ENCODE measurements around the gene PLEKHG3. TPM values are rescaled to one million over a fixed set of nuclear protein-coding genes. Genes with fewer than 3 reads are reported as not detected.

The PLEKHG3 gene
- total RNA-seq, 1 donor from 2014 or later: 3.0 TPM

DNA sequence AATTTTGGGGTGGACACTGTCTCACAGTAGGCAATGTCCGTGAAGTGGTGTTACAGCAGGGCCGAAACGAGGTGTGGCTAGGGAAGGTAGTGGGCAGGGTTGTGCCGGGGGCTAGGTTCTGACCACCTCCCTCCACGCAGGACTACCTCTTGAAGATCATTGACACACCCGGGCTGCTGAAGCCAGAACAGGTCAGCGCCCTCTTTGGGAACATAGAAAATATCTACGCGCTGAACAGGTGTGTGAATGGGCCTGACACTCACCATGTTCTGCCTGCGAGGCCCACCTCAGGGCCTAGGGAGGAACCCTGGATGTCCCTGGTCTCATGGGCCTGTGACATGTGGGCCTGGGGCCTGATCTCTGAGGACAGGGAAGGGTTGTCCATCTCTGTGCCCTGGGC, 24.6 kb downstream of the PLEKHG3 start:
- Mint-ChIP-seq H3K4me3 (no peak overlapping the region), H3K4me1 (peaks cover 50% of the 10 kb centered on the region), H3K36me3 (ENCODE audit: low read depth) (peaks cover 17% of the 10 kb centered on the region), H3K27ac (no peak overlapping the region), H3K9me3 (no peaks in the 10 kb centered on the region), H3K27me3 (peaks cover 1% of the 10 kb centered on the region)
- DNase-seq: no peak
- intact Hi-C loops (cut with micrococcal nuclease): no loop called here

DNA sequence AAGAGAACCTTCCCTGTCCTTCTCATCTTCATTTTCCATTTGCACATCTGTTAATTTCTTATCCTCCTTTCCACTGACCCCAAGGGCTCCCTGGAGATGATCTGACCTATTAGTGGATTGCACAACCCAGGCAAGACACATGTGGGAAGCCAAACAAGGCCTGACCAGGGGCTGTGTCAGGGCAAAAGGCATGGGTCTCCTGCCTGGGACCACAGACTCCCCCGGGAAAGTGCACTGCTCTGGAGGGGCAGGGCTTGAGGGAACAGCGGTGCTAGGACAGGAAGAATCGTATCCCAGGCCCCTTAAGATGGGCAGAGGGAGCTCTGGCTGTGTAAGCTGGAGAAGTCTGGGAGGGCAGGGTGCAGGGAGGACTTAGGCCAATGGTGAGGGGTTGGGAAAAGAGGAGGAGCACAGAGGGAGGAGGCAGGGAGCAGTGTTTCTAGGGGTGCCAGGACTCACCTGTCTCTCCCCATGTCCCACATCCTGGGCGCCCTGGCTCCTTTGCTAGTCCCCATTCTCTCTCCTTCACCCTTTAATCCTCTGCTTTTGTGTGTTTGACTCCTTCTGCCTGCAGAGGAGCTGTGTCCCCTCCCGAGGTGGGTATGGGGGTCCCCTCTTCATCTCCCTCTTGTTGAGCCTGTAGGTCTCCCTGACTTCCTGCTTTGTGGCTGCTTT, 25.3 kb downstream of the PLEKHG3 start:
- Mint-ChIP-seq H3K9me3 (no peaks in the 10 kb centered on the region), H3K4me1 (peaks cover 47% of the 10 kb centered on the region), H3K27ac (no peak overlapping the region), H3K36me3 (ENCODE audit: low read depth) (peaks cover 20% of the 10 kb centered on the region), H3K4me3 (no peak overlapping the region), H3K27me3 (peaks cover 1% of the 10 kb centered on the region)
- intact Hi-C loops (cut with micrococcal nuclease): no loop called here
- no peak for DNase-seq

DNA sequence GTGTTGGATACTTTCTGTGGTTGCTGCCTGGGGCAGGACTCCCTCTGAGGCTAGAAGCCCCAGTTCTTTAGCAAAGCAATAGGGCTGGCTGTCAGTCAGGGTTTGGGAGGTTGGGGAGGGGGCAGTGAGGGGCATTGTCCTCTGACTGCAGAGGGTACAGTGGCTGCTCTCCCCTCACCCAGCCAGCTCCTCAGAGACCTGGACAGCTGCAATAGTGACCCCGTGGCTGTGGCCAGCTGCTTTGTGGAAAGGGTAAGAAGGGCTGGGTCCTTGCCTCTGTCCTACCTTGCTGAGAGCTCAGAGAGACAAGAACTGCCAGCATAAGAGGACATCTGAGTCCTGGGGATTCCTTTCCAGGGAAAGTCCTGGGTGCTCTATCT, 25.8 kb downstream of the PLEKHG3 start:
- peaks cover 20% of the 10 kb centered on the region for H3K36me3 Mint-ChIP-seq (ENCODE audit: low read depth)
- DNase-seq: no peak
- H3K9me3 Mint-ChIP-seq: no peaks in the 10 kb centered on the region
- peaks cover 42% of the 10 kb centered on the region for H3K4me1 Mint-ChIP-seq
- no peaks in the 10 kb centered on the region for H3K27me3 Mint-ChIP-seq
- H3K27ac Mint-ChIP-seq: peak overlapping the region; percentile 8
- intact Hi-C loops (cut with micrococcal nuclease): no loop called here
- H3K4me3 Mint-ChIP-seq: no peak overlapping the region

DNA sequence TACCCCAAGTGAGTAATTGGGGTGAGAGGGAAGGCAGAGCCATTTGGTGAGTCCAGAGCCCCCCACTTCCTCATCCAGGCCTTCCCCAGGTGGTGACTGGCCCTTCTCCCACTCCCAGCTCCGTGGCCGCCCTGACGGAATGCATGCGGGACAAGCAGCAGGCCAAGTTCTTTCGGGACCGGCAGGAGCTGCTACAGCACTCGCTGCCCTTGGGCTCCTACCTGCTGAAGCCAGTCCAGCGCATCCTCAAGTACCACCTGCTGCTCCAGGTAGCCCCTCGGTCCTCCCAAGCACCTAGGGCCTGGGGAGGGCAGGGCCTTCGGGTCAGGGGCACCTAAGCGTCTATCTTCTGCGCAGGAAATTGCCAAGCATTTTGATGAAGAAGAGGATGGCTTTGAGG, 26.5 kb downstream of the PLEKHG3 start:
- H3K4me1 Mint-ChIP-seq: peaks cover 42% of the 10 kb centered on the region
- H3K36me3 Mint-ChIP-seq (ENCODE audit: low read depth): peaks cover 20% of the 10 kb centered on the region
- DNase-seq: no peak

DNA sequence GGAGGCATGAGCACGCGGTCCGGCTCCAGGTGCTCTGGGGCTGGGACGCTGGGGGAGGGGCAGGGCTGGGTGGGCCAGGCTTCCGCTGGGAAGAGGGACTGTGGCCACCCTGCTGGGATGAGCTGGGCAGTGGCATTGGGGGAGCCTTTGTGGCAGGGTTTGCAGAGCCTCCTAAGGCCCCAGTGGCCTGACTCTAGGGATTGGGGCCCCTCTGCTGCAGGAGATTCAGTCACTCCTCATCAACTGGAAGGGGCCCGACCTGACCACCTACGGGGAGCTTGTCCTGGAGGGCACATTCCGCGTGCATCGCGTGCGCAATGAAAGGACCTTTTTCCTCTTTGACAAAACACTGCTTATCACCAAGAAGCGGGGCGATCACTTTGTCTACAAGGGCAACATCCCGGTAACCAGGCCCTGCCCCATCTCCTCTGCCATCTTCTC, 26.9 kb downstream of the PLEKHG3 start:
- no peak overlapping the region for H3K27ac Mint-ChIP-seq
- H3K9me3 Mint-ChIP-seq: no peaks in the 10 kb centered on the region
- intact Hi-C loops (cut with micrococcal nuclease): no loop called here
- H3K4me3 Mint-ChIP-seq: no peak overlapping the region
- DNase-seq: no peak
- peaks cover 38% of the 10 kb centered on the region for H3K4me1 Mint-ChIP-seq
- H3K27me3 Mint-ChIP-seq: no peaks in the 10 kb centered on the region
- peaks cover 21% of the 10 kb centered on the region for H3K36me3 Mint-ChIP-seq (ENCODE audit: low read depth)

More for the DNA sequence above, 26.5 kb downstream of the PLEKHG3 start:
- no peak overlapping the region for H3K4me3 Mint-ChIP-seq
- intact Hi-C loops (cut with micrococcal nuclease): no loop called here
- no peaks in the 10 kb centered on the region for H3K9me3 Mint-ChIP-seq
- no peak overlapping the region for H3K27ac Mint-ChIP-seq
- H3K27me3 Mint-ChIP-seq: no peaks in the 10 kb centered on the region

DNA sequence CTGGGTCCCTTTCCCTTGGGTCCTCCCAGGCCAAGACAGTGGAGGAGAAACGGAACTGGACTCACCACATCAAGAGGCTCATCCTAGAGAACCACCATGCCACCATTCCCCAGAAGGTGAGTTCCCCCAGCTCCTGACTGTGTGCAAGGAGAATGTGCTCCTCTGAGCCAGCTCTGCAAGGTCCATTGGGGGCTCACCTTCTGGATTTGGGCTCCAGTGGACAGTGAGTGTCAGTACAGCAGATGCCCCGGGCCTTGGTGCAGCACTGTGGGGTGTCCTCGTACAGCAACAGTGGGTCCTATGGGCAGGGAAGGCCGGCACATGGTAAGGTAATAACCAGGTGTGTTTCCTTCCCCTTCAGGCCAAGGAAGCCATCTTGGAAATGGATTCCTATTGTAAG, 27.8 kb downstream of the PLEKHG3 start:
- Mint-ChIP-seq H3K4me1 (peaks cover 31% of the 10 kb centered on the region), H3K4me3 (no peak overlapping the region), H3K27ac (no peak overlapping the region), H3K36me3 (ENCODE audit: low read depth) (peaks cover 21% of the 10 kb centered on the region), H3K9me3 (no peaks in the 10 kb centered on the region), H3K27me3 (no peaks in the 10 kb centered on the region)
- no peak for DNase-seq
- intact Hi-C loops (cut with micrococcal nuclease): no loop called here

DNA sequence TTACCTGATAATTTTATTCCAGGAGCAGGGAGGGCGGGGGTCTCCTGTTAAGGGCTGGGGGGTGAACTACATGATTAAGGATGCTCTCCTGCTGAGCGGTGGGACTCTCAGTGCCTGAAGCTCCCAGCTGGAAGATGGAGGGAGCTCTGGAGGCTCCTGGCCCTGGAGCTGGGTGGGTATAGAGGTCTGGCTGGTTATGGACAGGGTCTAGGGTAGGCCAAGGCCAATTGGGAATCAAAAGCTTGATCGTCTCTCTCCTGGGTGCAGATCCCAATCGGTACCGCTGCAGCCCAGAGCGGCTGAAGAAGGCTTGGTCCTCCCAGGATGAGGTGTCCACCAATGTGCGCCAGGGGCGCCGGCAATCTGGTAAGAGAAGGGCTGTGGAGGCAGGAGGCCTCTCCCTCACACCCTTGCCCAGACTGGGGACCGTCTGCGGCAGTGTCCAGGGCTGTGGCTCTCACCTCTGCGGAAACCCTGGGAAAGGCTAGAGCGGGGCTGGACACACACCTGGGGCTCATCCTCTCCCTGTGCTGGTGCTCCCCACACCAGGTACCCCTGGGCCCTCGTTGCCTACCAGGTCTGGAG, 28.4 kb downstream of the PLEKHG3 start:
- H3K4me1 Mint-ChIP-seq: peaks cover 31% of the 10 kb centered on the region
- H3K9me3 Mint-ChIP-seq: no peaks in the 10 kb centered on the region
- H3K36me3 Mint-ChIP-seq (ENCODE audit: low read depth): peaks cover 21% of the 10 kb centered on the region
- no peak overlapping the region for H3K4me3 Mint-ChIP-seq
- DNase-seq: no peak
- intact Hi-C loops (cut with micrococcal nuclease): no loop called here
- H3K27me3 Mint-ChIP-seq: no peaks in the 10 kb centered on the region
- no peak overlapping the region for H3K27ac Mint-ChIP-seq

DNA sequence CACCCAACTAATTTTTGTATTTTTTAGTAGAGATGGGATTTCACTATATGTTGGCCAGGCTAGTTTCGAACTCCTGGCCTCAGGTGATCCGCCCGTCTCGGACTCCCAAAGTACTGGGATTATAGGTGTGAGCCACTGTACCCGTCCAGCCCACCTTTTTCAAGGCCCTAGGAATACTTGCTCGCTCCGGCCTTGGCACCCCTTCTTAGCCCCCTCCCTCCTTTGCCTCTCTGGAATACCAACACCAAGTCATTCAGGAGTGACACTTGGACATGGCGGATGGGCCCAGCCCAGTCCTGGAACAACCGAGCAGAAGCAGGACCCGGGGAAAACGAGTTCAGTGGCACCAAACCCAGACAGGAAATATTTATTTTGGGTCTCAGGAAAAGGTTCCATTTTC, 29.1 kb downstream of the PLEKHG3 start:
- intact Hi-C loops (cut with micrococcal nuclease): no loop called here
- Mint-ChIP-seq H3K27me3 (no peaks in the 10 kb centered on the region), H3K9me3 (no peaks in the 10 kb centered on the region), H3K27ac (no peak overlapping the region), H3K4me1 (peaks cover 31% of the 10 kb centered on the region), H3K36me3 (ENCODE audit: low read depth) (peaks cover 19% of the 10 kb centered on the region), H3K4me3 (no peak overlapping the region)
- no peak for DNase-seq

DNA sequence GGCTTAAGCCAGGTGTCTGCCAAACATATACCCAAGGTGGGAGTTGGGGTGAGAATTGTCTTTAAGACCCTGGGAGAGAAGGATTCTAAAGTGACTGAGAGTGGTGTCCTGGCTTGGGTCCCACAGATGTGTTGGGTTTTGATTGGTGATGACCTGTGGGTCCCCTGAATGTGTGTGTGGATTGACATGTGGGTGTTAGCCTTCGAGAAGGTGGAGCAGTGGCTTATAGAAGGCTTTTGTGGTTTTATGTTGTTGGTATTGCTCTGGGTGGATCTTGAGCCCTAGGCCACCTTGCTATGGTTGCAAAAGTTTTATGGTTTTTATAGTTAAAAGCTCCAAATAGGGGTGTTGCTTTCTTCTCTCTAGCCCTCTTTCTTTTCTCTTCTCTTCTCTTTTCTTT, 29.7 kb downstream of the PLEKHG3 start:
- no peak for DNase-seq
- peaks cover 15% of the 10 kb centered on the region for H3K36me3 Mint-ChIP-seq (ENCODE audit: low read depth)
- peaks cover 28% of the 10 kb centered on the region for H3K4me1 Mint-ChIP-seq
- no peaks in the 10 kb centered on the region for H3K27me3 Mint-ChIP-seq
- peak overlapping the region; percentile 6 for H3K4me3 Mint-ChIP-seq
- intact Hi-C loops (cut with micrococcal nuclease): no loop called here
- no peaks in the 10 kb centered on the region for H3K9me3 Mint-ChIP-seq
- no peak overlapping the region for H3K27ac Mint-ChIP-seq

DNA sequence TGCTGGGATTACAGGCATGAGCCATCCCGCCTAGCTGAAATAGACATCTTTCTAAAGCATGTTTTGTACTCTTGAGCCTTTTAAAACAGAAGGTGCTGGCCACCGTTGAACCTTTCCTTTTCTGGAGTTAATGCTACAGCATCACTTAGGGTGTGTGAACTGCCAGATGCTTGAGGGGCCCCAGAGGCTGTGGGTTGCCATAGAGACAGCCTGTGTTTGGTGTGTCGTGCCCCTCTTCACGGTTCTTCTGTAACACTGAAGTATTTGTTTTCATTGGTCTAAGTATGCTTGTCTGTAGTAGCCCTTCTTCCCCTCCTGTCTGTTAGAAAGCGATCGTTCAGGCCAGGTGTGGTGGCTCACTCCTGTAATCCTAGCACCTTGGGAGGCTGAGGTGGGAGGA, 30.8 kb downstream of the PLEKHG3 start:
- intact Hi-C loops (cut with micrococcal nuclease): no loop called here
- Mint-ChIP-seq H3K4me1 (peaks cover 18% of the 10 kb centered on the region), H3K27ac (no peak overlapping the region)

DNA sequence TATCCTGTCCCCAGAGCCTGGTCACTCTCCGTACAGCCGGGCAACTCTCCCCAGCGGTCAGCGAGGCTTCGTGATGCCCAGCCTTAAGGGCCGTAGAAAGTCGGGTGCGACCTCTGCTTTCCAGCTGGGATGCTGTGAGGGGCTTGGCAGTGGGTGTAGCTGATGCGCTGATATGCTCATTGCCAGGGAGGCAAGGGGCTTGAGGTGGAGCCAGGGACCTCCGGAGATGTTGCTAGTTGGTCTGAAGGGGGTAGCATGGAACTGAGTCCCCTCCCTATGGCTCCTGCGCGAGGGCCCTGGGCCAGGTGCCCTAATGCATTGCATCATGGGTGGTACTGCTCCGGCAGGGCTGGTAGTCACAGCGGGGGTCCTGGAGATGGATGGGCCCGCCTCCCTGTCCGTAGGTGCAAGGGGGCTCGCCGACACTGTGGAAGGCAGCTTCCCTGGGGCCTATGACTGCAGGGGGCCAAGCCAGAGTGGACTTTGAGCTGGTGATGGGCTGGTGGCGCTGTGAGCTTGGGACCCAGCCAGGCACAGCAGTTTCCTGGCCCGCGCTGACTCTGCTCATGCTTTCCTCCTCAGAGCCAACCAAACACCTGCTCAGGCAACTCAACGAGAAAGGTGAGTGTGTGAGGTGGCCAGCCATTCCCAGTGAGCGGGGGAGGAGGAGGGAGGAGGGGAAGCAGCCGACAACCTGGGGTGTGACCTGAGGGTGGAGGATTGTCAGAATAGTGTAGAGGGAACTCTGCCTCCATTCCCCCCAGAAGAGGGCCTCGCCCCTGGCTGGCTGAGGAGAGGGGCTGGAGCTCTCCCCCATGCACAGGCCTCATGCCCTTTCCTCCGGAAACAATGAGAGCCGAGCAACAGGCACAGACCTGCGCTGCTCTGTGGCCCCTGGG, 32.3 kb downstream of the PLEKHG3 start:
- no peaks in the 10 kb centered on the region for H3K27me3 Mint-ChIP-seq
- no peak for DNase-seq
- H3K4me1 Mint-ChIP-seq: peaks cover 12% of the 10 kb centered on the region
- H3K36me3 Mint-ChIP-seq (ENCODE audit: low read depth): peaks cover 16% of the 10 kb centered on the region
- H3K9me3 Mint-ChIP-seq: no peaks in the 10 kb centered on the region
- no peak overlapping the region for H3K27ac Mint-ChIP-seq
- H3K4me3 Mint-ChIP-seq: no peak overlapping the region
- intact Hi-C loops (cut with micrococcal nuclease): no loop called here

More for the DNA sequence above, 30.8 kb downstream of the PLEKHG3 start:
- Mint-ChIP-seq H3K9me3 (no peaks in the 10 kb centered on the region), H3K27me3 (no peaks in the 10 kb centered on the region), H3K4me3 (peak overlapping the region; percentile 6), H3K36me3 (ENCODE audit: low read depth) (peaks cover 15% of the 10 kb centered on the region)
- DNase-seq: no peak

DNA sequence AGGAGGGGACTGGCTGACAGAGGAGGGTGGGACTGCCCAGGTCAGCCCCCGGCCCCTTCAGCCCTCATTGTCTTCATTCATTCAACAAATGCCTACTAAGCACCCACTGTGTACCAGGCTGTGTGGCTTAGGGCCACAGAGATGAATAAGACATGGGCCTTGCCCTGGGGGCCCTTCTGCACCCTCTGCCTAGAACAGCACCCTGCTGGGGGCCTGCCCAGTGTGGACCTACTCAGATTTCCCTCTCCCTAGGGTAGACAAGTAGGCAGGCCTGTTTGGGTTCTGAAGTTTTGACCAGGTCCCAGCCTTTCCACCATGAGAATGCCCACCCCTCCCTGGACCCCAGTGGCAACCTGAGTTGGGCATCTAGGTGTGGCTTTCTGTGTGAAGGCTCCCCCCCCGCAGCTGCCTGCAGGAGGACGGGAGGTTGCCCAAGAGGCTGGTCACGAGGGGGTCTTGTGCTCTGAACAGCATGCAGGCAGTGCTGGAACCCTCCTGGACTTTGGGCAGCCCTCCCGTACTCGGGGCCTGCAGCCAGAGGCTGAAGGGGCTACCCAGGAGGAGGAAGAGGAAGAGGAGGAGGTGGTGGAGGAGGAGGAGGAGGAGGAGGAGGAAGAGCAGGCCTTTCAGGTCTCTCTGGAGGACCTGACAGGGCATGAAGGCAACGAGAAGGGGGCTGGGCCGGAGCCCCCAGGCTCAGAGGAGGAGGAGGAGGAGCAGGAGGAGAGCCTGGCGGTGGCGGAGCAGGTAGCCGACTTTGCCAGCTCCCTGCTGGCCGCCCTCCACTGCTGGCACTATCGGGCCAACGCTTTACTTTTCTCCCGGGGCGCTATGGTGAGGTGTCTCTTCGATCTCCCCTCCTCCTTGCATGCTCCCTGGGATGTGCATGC, 33.4 kb downstream of the PLEKHG3 start:
- H3K9me3 Mint-ChIP-seq: no peaks in the 10 kb centered on the region
- intact Hi-C loops (cut with micrococcal nuclease): no loop called here
- H3K27ac Mint-ChIP-seq: no peak overlapping the region
- DNase-seq: no peak
- no peaks in the 10 kb centered on the region for H3K27me3 Mint-ChIP-seq
- H3K4me1 Mint-ChIP-seq: peaks cover 12% of the 10 kb centered on the region
- peaks cover 13% of the 10 kb centered on the region for H3K36me3 Mint-ChIP-seq (ENCODE audit: low read depth)
- H3K4me3 Mint-ChIP-seq: no peak overlapping the region

DNA sequence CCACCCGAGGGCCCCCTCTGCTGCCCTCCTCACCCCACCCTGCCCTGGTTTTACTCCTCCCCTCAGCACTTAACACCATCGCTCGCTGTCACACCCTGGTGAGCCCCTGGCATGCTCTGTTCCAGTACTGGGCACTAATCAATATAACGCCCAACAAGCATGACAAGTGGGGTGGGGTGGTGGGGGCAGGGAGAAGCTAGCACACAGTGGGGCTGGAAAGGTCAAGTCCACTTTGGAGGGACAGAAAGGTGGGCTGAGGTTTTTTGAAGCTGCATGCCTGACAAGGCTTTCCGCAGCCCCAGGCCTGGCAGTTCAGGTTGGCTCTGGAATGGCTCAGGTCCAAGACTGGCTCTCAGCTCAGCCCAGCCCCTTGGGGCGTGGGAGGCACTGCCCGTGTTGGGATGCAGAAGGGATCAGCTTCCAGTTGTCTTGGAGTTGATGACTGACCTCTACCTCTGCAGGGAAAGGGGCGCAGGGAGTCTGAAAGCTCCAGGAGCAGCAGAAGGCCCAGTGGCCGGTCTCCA, 34.1 kb downstream of the PLEKHG3 start:
- no peak overlapping the region for H3K4me3 Mint-ChIP-seq
- no peaks in the 10 kb centered on the region for H3K9me3 Mint-ChIP-seq
- no peak overlapping the region for H3K27ac Mint-ChIP-seq
- H3K27me3 Mint-ChIP-seq: no peaks in the 10 kb centered on the region
- peaks cover 14% of the 10 kb centered on the region for H3K36me3 Mint-ChIP-seq (ENCODE audit: low read depth)
- peaks cover 12% of the 10 kb centered on the region for H3K4me1 Mint-ChIP-seq
- DNase-seq: no peak
- intact Hi-C loops (cut with micrococcal nuclease): no loop called here
